ENCODE measurements around the gene CCP110. TPM values are rescaled to one million over a fixed set of nuclear protein-coding genes. Genes with fewer than 3 reads are reported as not detected.

Gene CCP110
- total and polyA plus RNA-seq, 10 donors: 2.8 to 24.9 (median 14.8) TPM

DNA sequence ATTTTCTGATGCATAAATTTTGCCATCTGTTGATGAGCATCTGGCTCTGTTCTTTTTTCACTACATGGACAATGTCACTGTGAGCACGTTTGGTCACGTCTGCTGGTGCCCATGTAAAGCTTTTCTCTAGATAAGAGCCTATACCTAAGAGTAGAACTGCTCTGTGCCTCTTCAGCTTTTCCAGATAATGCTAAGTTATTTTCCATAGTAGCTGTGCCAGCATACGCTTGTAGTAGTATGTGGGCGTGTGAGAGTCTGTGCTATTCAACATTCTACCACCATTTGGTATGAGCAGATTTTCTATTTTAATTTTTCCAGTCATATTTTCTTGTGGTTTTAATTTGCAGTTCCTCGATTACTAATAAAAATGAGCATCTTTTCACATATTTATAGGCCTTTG is 64.9 kb downstream of the CCP110 start:
- Histone ChIP-seq H3K27ac (no peak overlapping the region), H3K4me1 (no peaks in the 10 kb centered on the region), H3K27me3 (replicated peaks in 1 of 7) (no peaks in the 10 kb centered on the region), H3K9me3 (no peaks in the 10 kb centered on the region), H3K4me3 (no peak overlapping the region), H3K36me3 (peaks cover 0 to 99% (median 52%) of the 10 kb centered on the region in 6 donors)
- TF ChIP-seq, protein P1, sequence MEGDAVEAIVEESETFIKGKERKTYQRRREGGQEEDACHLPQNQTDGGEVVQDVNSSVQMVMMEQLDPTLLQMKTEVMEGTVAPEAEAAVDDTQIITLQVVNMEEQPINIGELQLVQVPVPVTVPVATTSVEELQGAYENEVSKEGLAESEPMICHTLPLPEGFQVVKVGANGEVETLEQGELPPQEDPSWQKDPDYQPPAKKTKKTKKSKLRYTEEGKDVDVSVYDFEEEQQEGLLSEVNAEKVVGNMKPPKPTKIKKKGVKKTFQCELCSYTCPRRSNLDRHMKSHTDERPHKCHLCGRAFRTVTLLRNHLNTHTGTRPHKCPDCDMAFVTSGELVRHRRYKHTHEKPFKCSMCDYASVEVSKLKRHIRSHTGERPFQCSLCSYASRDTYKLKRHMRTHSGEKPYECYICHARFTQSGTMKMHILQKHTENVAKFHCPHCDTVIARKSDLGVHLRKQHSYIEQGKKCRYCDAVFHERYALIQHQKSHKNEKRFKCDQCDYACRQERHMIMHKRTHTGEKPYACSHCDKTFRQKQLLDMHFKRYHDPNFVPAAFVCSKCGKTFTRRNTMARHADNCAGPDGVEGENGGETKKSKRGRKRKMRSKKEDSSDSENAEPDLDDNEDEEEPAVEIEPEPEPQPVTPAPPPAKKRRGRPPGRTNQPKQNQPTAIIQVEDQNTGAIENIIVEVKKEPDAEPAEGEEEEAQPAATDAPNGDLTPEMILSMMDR (IDR thresholded peaks at IDR 0.05 in 8 of 11, conservative IDR thresholded peaks at IDR 0.05 in 3 of 11): no peak
- TF ChIP-seq POLR2A (IDR thresholded peaks at IDR 0.05): no peak
- TF ChIP-seq POLR2AphosphoS5 (IDR thresholded peaks at IDR 0.05): no peak
- no peak for DNase-seq
- 85 to 91% (median 88%) methylated on average over 5 of the region's 5 CpGs for WGBS, 5 donors
- intact Hi-C loops (cut with DNase I; ENCODE audit: low total_unique reads): no loop called here

DNA sequence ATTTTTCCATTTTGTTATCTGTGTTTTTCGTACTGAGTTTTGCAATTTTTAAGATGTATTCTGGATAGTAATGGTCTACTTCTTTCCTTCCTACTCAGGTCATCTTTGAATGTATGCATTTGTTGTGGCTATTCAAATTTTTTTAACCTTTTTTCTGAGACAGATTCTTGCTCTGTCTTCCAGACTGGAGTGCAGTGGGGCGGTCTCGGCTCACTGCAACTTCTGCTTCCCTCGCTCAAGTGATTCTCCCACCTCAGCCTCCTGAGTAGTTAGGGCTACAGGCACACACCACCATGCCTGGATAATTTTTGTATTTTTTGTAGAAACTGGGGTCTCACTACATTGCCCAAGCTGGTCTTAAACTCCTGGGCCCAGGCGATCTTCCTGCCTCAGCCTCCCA is 65.4 kb downstream of the CCP110 start:
- no peak overlapping the region for H3K27ac ChIP-seq
- 86 to 96% (median 91%) methylated on average over 5 of the region's 5 CpGs for WGBS, 5 donors
- DNase-seq: no peak
- intact Hi-C loops (cut with DNase I; ENCODE audit: low total_unique reads): no loop called here
- no peak for TF ChIP-seq POLR2AphosphoS5 (IDR thresholded peaks at IDR 0.05)
- TF ChIP-seq POLR2A (IDR thresholded peaks at IDR 0.05): no peak
- TF ChIP-seq, protein P1 (IDR thresholded peaks at IDR 0.05 in 8 of 11, conservative IDR thresholded peaks at IDR 0.05 in 3 of 11): no peak
- no peak overlapping the region for H3K4me3 ChIP-seq
- peaks cover 0 to 99% (median 55%) of the 10 kb centered on the region in 6 donors for H3K36me3 ChIP-seq
- no peaks in the 10 kb centered on the region for H3K9me3 ChIP-seq
- H3K4me1 ChIP-seq: no peaks in the 10 kb centered on the region
- H3K27me3 ChIP-seq (replicated peaks in 1 of 7): no peaks in the 10 kb centered on the region

DNA sequence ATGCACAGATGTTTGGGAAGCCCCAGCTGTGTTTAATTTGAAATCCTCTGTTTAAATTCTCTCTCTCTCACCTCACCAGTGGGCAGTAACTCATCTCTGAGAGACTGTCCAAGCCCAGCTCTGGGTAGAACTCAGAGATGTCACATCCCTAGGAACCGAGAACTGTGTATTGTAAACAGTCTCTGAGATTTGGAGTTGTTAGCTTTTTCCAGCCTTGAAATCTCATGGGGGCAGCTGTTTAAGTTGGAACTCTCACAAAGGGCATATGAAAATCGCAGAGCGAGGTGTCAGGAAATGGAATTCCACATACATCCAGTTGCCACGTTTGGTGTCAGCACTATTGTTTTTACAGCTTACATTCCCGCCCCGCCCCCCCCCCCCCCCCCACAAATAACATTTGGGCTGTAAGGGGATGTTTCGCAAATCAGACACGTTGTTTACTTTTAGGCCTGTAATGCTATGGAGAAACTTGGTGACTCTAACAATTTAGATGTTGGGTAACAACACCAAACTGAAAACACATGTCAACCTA is 66.1 kb downstream of the CCP110 start:
- DNase-seq: no peak
- Histone ChIP-seq H3K36me3 (peaks cover 0 to 99% (median 56%) of the 10 kb centered on the region in 6 donors), H3K9me3 (no peaks in the 10 kb centered on the region), H3K4me1 (no peaks in the 10 kb centered on the region), H3K4me3 (no peak overlapping the region), H3K27me3 (replicated peaks in 1 of 7) (no peaks in the 10 kb centered on the region), H3K27ac (no peak overlapping the region)
- TF ChIP-seq POLR2A (IDR thresholded peaks at IDR 0.05) (no peak), POLR2AphosphoS5 (IDR thresholded peaks at IDR 0.05) (no peak)
- TF ChIP-seq, protein P1 (IDR thresholded peaks at IDR 0.05 in 8 of 11, conservative IDR thresholded peaks at IDR 0.05 in 3 of 11): no peak
- intact Hi-C loops (cut with DNase I; ENCODE audit: low total_unique reads): no loop called here
- 74 to 85% (median 80%) methylated on average over 8 of the region's 8 CpGs for WGBS, 5 donors

DNA sequence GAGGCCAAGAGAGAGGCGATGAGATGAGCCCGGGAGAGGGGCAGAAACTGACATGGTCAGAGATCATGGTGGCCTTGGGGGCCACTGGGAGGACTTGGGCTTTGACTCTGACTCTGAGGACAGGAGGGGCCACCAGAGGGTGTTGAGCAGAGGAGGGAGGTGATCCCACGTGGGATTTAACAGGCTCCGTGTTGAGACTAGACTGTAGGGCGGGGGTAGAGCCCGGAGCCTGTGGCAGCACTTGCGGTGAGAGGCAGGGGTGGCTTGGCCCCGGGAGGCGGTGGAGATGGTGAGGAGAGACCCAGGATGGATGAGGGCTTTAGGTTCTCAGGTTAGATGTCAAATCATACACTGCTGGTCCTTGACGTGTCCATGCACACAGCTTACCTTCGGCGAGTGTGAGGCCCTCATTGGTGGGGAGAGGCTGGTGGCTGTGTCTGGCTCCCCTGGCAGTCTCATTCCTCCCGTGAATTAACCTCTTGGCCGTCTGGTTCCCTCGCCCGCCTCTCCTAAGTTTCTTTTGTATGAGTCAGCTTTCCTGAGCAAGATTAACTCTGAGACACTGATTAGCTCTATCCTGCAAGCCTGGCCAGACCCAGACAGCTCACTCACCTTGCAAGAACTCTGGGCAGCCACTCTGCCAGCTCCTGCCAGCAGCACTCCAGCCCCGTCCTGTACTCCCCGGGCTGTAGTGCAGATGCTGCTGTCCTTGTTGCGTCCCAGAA is 71.5 kb downstream of the CCP110 start:
- no peak overlapping the region for H3K4me3 ChIP-seq
- no peaks in the 10 kb centered on the region for H3K4me1 ChIP-seq
- no peaks in the 10 kb centered on the region for H3K27me3 ChIP-seq (replicated peaks in 1 of 7)
- peaks cover 0 to 100% (median 61%) of the 10 kb centered on the region in 6 donors for H3K36me3 ChIP-seq
- WGBS, 5 donors: 85 to 95% (median 93%) methylated on average over 18 to 19 of the region's 19 CpGs
- no peak overlapping the region for H3K27ac ChIP-seq
- no peak for DNase-seq
- no peaks in the 10 kb centered on the region for H3K9me3 ChIP-seq
- TF ChIP-seq POLR2A (IDR thresholded peaks at IDR 0.05) (no peak), POLR2AphosphoS5 (IDR thresholded peaks at IDR 0.05) (no peak)
- TF ChIP-seq, protein P1 (IDR thresholded peaks at IDR 0.05 in 8 of 11, conservative IDR thresholded peaks at IDR 0.05 in 3 of 11): no peak
- intact Hi-C loops (cut with DNase I; ENCODE audit: low total_unique reads): no loop called here
